Measurements from ENCODE around the gene RAB10. TPM values are rescaled to one million over a fixed set of nuclear protein-coding genes. Genes with fewer than 3 reads are reported as not detected.

RAB10 gene
- total and polyA plus RNA-seq, 2 of the 13 experiments (the other 11 are each of a cell fraction or from before 2014, with no cell fraction given), result 48.2 to 120 TPM

- TF ChIP-seq MAZ (IDR thresholded peaks at IDR 0.05; ENCODE audit: borderline replicate concordance, low read depth, low read length), result no peak
- no peak for TF ChIP-seq MAZ (CRISPR knock-in tag; IDR thresholded peaks at IDR 0.05; ENCODE audit: low read depth)
- no peak for TF ChIP-seq JARID2 (CRISPR knock-in tag; IDR thresholded peaks at IDR 0.05; ENCODE audit: insufficient replicate concordance)
- TF ChIP-seq POGK (CRISPR knock-in tag; conservative IDR thresholded peaks at IDR 0.05), result no peak
- TF ChIP-seq MAFF (IDR thresholded peaks at IDR 0.05; ENCODE audit: low read depth, low read length), result peak; percentile 92
- TF ChIP-seq ZBTB7A (CRISPR knock-in tag; IDR thresholded peaks at IDR 0.05), result no peak
- TF ChIP-seq, protein P1, sequence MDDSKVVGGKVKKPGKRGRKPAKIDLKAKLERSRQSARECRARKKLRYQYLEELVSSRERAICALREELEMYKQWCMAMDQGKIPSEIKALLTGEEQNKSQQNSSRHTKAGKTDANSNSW (CRISPR knock-in tag; IDR thresholded peaks at IDR 0.05; ENCODE audit: borderline replicate concordance), result no peak
- TF ChIP-seq TCF12 (IDR thresholded peaks at IDR 0.05), result no peak
- TF ChIP-seq TCF12 (CRISPR knock-in tag; IDR thresholded peaks at IDR 0.05), result no peak
- no peak for TF ChIP-seq MED1 (CRISPR knock-in tag; IDR thresholded peaks at IDR 0.05)
- TF ChIP-seq ZXDC (CRISPR knock-in tag; IDR thresholded peaks at IDR 0.05), result no peak
- TF ChIP-seq, protein P2, sequence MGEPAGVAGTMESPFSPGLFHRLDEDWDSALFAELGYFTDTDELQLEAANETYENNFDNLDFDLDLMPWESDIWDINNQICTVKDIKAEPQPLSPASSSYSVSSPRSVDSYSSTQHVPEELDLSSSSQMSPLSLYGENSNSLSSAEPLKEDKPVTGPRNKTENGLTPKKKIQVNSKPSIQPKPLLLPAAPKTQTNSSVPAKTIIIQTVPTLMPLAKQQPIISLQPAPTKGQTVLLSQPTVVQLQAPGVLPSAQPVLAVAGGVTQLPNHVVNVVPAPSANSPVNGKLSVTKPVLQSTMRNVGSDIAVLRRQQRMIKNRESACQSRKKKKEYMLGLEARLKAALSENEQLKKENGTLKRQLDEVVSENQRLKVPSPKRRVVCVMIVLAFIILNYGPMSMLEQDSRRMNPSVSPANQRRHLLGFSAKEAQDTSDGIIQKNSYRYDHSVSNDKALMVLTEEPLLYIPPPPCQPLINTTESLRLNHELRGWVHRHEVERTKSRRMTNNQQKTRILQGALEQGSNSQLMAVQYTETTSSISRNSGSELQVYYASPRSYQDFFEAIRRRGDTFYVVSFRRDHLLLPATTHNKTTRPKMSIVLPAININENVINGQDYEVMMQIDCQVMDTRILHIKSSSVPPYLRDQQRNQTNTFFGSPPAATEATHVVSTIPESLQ (CRISPR knock-in tag; conservative IDR thresholded peaks at IDR 0.05), result no peak
- no peak for TF ChIP-seq NCOA1 (CRISPR knock-in tag; IDR thresholded peaks at IDR 0.05)
- no peak for TF ChIP-seq SOX13 (IDR thresholded peaks at IDR 0.05)
- TF ChIP-seq SOX13 (CRISPR knock-in tag; conservative IDR thresholded peaks at IDR 0.05 in 1 of 2, IDR thresholded peaks at IDR 0.05 in 1 of 2), result peak in 1 of 2 experiments; percentile 58; a peak in 1 of 4 replicates
- TF ChIP-seq CBX1 (IDR thresholded peaks at IDR 0.05; ENCODE audit: low read depth), result no peak
- no peak for TF ChIP-seq RBM39 (IDR thresholded peaks at IDR 0.05; ENCODE audit: low read depth, low read length, poor library complexity, severe bottlenecking)
- no peak for TF ChIP-seq HDAC1 (CRISPR knock-in tag; IDR thresholded peaks at IDR 0.05)
- TF ChIP-seq, protein P3, sequence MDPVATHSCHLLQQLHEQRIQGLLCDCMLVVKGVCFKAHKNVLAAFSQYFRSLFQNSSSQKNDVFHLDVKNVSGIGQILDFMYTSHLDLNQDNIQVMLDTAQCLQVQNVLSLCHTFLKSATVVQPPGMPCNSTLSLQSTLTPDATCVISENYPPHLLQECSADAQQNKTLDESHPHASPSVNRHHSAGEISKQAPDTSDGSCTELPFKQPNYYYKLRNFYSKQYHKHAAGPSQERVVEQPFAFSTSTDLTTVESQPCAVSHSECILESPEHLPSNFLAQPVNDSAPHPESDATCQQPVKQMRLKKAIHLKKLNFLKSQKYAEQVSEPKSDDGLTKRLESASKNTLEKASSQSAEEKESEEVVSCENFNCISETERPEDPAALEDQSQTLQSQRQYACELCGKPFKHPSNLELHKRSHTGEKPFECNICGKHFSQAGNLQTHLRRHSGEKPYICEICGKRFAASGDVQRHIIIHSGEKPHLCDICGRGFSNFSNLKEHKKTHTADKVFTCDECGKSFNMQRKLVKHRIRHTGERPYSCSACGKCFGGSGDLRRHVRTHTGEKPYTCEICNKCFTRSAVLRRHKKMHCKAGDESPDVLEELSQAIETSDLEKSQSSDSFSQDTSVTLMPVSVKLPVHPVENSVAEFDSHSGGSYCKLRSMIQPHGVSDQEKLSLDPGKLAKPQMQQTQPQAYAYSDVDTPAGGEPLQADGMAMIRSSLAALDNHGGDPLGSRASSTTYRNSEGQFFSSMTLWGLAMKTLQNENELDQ (CRISPR knock-in tag; IDR thresholded peaks at IDR 0.05; ENCODE audit: borderline replicate concordance), result no peak
- no peak for TF ChIP-seq SCMH1 (CRISPR knock-in tag; IDR thresholded peaks at IDR 0.05; ENCODE audit: borderline replicate concordance)
Measured at GRCh38 chr2:26068602-26069298, 34.9 kb downstream of the RAB10 start (continued).

All from HepG2 (cell line).